Measurements from ENCODE around the gene TUBB2B.
"Not testable (repeated sequence)": the region's sequence is repeated elsewhere in the genome, so short reads cannot be mapped to it uniquely, and the experiment has no call there.

- TF ChIP-seq CTCF, POLR2A (IDR thresholded peaks at IDR 0.05): not testable (repeated sequence)
Measured at GRCh38 chr6:3244832-3245161, 17.3 kb upstream of the TUBB2B start.
